GM19099 (cell line): ENCODE data around the gene ITIH3.

Source experiments
- POLR2A ChIP-seq: IDR thresholded peaks from 3 replicates; pipeline ENCODE4 v1.6.1; 2011; ENCODE audit warnings: low read depth; ENCODE audit not compliant: insufficient read length; ENCODE audit errors: extremely low read depth

Gene ITIH3

DNA sequence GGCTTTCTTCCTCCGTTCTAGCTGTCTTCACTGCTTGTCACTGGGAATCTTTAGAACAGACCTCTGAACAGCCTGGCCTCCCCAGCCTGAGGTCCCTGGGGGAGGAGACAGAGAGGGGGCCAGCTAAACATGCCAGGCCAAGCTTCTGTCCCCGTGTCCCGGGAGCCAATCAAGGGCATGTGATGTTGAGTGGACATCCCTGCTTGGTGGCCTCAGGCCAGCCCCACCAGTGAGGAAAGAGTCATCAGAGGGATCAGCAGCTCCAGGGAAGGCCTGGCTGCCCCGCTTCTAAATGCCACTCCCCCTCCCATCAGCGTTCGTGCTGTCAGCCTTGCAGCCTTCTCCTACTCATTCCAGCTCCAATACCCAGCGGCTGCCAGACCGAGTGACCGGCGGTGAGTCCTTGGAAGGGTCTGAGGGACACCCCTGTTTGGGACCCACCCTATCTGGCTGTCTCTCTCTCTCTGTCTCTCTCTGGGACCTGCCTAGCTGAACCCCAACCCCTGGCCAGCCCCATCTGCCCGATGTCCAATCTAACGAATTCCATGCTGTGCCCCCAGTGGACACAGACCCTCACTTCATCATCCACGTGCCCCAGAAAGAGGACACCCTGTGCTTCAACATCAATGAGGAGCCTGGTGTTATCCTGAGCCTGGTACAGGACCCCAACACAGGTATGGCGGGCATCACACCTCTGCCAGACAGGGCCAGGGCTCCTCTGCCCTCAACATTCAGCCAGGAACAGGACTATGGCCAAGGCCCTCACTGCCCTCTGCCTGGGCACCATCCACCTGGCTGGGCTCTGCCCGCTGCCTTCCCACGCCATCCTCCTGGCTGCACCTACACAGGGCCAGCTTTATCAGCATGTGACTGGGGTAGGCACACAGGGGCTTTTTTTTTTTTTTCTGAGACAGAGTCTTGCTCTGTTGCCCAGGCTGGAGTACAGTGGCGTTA is 6.6 kb upstream of the ITIH3 start:
- no peak for TF ChIP-seq POLR2A

DNA sequence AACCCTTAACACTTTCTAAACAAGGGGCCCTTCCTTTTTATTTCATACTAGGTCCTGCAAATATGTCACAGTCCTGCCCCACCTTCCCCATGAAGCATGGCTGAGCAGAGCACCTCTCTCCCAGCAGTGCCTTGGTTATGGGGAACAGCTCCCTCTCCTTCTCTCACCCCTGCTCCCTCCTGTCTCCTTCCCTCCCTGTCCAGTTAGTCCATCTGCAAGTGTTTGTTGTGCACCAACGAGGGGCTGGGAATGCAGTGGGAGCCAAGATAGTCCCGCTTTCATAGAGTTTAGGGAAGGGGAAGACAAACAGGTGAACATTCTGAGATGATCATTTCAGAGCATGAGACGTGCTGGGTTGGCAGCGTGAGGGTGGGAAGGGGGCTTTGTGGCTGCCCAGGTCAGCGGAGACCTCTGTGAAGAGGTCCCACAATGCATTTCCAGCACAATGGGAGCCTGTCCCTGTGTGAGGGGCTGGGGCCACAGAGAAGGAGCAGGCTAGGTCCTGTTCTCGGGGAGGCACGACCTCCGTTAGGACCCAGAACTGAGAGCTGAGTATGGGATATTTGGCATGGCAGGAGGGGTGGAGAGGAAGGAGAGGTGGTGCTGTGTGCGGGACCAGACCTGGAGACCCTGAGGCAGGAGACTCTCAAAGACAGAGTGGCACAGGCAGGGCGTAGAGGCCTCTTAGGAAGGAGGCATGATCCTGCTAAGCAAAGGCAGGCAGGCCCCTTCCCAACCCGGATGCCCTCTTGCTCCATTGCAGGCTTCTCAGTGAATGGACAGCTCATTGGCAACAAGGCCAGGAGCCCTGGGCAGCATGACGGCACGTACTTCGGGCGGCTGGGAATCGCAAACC is 5.5 kb upstream of the ITIH3 start:
- TF ChIP-seq POLR2A = no peak

DNA sequence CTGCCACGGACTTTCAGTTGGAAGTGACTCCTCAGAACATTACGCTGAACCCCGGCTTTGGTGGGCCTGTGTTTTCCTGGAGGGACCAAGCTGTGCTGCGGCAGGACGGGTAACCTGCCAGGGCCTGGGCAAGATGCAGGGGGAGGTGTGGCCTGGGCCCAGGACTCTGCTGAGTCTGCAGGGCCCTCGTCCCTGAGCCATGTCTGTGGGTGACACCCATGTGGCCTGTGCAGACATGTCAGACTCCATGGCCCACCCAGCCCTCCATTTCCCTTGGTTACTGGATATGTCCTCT is 4.9 kb upstream of the ITIH3 start:
- TF ChIP-seq POLR2A = no peak

DNA sequence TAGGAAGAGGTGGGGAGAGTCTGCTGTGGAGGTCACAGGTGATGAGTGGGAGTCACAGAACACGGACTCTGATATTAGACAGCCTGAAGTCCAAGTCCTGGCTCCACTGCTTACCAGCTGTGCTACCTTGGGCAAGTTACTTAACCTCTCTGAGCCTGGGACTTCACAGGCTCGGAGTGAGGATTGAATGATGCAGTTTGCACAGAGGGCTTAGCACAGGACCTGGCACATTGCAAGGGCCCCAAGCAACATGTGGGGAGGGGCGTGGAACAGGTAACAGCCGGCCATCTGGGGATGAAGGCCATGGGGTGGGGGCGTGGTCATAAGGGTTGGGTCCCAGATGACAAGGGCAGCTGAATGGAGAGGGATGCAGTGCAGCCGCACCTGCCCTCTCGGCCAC is 4.3 kb upstream of the ITIH3 start:
- TF ChIP-seq POLR2A = no peak

DNA sequence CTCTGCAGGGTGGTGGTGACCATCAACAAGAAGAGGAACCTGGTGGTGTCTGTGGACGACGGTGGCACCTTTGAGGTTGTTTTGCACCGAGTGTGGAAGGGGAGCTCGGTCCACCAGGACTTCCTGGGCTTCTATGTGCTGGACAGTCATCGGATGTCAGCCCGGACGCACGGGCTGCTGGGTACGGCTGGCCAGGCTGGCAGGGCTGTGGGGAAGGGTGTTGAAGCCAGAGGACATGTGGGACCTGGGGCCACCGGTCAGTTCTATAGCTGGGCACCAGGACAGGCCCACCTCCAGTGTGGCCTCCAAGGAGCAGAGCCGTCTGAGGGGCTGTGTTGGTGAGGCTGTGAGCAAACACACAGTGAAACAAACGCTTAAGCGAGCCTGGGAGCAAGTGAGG is 3.9 kb upstream of the ITIH3 start:
- no peak for TF ChIP-seq POLR2A

DNA sequence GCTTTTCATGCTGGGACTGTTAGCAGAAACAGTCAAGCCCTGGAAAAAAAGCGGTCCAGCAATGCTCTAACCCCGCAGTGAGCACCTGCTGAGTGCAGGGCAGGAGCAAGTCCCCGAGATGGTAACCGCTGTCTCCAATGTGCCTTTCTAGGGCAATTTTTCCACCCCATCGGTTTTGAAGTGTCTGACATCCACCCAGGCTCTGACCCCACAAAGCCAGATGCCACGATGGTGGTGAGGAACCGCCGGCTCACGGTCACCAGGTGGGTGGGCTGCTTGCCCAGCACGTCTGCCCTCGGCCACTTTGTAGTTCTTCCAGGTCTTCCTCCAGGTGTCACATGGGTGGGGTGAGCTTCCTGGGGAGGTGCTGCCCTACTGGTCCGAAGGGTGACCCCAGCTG is 3.2 kb upstream of the ITIH3 start:
- no peak for TF ChIP-seq POLR2A

DNA sequence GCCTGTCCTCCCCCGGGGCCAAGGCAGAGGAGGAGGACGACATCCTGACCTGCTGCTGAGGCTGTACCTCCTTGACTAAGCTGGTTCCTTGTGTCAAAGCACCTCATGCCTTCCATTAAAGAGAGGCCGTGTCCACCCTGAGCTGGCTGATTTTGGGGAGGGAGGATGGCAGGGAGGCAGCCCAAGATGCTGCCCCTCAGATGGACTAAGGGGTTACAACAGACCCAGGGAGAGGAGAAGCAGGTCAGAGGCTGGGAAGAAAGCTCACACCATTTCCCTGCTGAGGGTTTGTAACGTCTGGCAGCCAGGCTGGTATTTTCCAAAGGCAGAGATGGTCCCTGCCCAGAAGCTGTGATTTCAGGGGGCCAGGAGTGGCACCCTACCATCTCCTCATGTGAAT is 2.7 kb upstream of the ITIH3 start:
- TF ChIP-seq POLR2A = no peak

DNA sequence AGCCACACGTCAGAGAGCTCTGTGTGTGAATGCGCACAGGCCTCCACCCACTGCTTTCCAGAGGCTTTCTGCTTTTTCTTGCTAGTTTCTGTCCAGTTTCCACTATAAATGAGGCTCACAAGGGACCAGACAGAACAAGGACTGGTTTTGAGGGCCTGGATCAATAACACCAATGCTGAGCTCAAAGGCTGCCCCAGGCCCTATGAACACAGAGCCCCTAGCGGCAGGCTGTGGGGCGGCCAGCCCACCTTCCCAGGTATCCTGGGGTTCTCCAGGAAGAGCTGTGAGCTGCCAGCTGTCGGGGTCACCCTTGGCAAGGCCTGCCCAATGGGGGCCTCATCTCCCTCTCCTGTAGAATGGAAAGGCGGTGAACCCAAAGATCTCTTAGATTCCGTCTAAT is 2.2 kb upstream of the ITIH3 start:
- no peak for TF ChIP-seq POLR2A

DNA sequence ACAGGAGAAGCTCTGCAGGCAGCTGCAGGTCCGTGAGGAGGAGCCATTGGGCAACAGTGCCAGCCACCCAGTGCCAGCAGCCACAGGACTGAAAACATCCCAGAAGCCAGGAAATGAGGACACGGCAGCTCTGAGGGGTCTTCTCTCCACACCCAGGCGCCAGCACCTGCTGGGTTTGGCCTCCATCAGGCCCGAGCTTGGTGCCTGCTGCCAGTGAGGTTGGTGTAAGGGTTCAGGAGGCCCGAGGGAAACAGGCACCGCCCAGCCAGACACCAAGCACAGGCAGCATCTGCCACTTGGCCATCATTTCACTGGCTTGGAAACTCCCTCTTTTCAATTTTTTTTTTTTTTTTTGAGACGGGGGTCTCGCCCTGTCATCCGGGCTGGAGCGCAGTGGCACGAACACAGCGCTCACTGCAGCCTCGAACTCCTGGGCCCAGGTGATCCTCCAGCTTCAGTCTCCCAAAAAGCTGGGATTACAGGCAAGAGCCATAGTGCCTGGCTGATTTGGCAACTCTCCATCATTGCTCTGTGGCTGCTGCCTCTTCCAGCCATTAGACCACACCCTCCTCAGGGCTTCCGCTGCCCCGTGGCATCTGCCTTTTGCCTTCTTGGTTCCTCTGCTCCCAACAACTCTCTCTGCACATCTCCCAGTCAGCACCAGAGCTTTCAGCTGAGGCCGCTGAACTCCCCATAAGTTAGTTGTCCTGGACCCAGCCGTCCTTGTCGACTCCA is 1.5 kb upstream of the ITIH3 start:
- TF ChIP-seq POLR2A = no peak

DNA sequence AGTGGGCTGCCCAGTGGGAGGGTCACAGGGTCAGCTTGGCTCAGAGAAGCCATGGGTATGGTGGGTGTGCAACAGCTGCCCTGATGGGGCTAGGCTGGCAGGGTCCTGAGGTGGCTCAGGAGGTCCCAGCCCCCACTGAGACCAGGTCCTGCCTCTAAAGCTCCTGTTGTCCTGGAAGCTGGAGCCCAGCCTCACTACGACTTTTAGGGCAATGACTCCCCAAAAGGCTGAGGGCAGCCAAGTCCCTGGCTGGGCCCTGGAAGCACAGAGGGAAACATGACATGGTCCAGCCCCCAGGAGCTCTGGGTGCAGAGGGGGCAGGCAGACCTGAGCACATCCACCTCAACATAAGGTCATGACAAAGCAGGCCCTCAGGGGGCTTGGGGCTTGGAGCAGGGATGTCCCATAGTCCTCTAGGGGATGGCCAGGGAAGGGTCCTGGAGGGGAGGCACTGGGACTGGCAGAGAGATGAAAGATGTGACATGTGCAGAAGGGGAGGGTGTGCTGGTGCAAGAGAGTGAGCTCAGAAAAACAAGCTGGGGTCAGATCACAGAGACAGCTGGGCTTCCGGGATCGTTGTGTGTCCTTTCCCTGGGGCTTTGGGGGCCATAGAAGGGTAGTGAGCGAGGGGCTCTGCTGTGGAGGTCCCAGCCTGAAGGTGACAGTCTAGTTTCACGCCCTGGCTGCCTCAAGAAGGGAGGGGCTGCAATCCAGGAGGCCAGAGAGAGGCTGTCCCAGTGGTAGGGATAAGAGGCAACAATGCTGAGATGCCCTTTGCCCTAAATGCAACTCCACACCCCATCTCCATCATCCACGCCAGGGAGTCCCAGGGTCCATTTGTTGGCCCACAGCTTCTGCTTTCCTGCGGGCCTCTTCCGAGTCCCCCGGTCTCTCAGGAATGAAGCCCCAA is 639 bp upstream of the ITIH3 start:
- no peak for TF ChIP-seq POLR2A

DNA sequence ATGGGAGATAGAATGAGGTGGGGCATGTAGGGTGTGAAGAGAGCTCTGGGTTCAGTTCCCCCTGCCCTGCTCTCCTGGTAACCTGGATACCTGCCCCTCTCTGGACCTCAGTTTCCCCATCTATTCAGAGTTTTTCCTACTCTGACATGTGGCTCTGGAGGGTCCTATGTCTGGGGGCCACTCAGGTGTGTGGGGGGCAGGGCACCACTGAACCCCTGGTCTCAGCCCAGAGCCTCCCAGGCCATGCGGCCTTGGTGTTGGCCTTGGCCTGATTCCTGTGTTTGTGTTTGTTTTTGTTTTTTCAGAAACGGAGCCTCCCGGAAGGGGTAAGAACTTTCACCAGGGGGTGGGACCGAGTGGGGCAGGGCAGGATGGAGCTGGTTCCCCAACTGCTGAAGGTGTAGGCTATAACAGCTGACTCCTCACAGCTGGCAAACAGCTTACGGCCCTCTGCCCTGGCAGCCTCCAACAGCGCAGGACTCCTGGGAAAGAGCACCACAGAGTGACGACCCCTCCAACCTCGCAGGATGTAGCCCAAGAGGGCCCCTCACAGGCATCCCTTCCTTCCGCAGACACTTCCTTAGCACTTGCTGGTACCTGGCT is 803 bp downstream of the ITIH3 start:
- TF ChIP-seq POLR2A = no peak

DNA sequence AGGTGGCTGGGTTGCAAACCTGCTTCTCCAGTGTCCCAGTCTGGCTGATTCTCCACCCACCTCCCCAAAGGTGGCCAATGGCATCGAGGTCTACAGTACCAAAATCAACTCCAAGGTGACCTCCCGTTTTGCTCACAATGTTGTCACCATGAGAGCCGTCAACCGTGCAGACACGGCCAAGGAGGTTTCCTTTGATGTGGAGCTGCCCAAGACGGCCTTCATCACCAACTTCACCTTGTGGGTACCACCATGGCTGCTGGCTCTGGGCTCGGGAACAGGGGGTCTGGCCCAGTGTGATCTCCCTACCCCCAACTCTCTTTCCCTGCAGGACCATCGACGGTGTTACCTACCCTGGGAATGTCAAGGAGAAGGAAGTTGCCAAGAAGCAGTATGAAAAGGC is 1.8 kb downstream of the ITIH3 start:
- TF ChIP-seq POLR2A = no peak

DNA sequence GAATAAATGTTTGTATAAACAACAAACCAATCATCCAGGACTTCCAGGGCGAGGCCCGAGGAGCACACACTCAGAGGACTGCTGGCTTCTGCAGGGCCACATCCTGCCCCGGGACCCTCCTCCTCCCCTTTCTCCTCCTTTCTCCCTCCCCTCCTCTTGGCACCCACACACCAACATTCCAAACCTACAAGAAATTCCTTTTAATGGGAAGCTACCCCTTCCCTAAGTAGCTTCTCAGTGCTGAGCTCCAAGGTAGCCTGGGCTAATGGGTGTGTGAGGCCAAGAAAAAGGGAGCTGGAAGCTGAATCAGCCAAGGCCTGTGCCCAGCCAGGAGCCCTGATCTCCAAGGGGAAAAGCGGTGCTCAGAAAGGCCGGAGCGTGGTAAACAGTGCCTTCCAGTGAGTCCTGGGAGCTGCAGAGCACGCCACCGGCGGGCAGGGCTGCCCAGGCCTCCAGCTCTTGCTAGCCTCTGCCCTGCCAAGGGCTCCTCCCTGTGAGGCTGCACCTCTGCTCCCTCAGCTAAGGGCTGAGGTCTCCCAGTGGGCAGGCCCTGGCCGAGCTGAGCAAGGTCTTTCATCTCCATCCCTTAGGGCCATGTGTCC is 3.9 kb downstream of the ITIH3 start:
- TF ChIP-seq POLR2A = no peak
